GM21526 (cell line): ENCODE results near the gene NFIB.

ENCODE experiments used
- ATAC-seq: cut with Tn5 transposase; IDR thresholded peaks from one replicate; pipeline ENCODE4 v1.9.1; 2021; ENCODE audit warnings: moderate library complexity; ENCODE audit not compliant: unreplicated experiment, low FRiP score

Gene NFIB

DNA sequence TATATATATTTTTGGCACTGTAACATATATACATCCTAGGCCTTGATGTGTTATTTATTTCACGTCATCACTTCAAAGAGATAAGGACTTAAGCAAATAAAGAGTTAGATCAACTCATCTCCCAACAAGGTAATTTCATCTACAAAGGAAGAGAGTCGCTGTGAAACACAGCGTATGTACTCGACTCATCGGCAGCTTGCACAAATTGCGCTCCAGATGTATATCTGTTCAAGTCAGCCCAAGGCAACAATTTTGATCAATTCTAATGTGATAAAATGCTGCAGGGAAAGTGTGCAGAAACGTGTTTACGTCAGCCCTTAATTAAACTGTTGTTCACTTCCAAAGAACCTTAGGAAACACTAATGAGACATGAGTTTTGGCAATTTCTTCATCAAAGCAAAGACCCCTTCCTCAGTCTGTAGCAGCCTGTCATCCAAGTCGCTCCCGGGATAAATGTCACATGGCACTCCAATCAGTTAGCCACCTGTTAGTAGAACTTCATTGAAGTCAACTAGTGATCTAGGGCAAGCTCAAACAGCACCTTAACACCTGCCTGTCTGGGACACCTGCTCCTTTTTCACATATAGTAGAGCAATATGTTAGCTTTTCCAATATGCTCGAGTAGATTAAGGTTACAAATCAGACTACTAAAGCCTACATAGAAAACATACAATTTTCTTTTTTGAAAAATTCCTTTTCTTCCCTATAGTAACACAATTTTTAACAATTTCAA is 182.4 kb downstream of the NFIB start:
- no peak for ATAC-seq

DNA sequence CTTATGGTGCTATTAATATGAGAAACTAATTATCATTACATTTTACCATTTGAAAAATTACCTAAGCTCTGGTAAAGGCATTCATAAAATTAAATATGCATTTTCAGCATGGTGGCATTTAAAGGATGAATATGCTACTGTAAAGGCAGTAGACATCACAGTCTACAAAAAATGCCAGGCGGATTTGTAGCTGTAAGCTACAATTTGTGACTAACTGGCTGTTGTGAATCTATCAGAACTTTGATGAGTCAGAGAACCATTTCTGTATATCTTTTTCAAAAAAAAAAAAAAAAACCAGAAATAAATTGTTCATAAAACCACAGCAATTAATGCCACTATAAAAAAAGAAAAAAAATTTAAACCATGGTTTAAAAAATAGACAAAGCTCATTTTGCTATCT is 186.3 kb downstream of the NFIB start:
- ATAC-seq: no peak

- no peak for ATAC-seq
These were observed 194.0 kb downstream of the NFIB start for GRCh38 chr9:14119694-14120514.

- ATAC-seq: no peak
These were observed 201.7 kb downstream of the NFIB start for GRCh38 chr9:14112226-14112625.

- ATAC-seq: no peak
These were observed 202.2 kb downstream of the NFIB start for GRCh38 chr9:14111696-14112095.

DNA sequence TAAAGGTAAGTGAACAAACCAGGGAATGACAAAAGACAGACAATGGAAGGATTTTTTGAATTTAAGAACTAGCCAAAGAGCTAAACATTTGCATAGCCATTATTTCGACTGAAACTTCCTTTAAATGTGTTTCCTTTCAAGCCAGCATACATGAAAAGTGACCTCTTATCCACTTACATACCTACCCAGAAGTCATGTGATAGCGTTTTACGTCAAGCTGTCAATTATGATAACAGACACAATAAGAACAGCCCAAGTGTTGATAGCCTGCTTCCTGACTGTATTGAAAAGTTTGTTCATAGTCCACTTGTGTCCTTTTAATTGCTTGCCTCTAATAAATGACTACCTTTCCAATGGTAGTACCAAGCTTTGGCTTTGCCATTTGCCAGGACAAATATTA is 206.0 kb downstream of the NFIB start:
- ATAC-seq: no peak

DNA sequence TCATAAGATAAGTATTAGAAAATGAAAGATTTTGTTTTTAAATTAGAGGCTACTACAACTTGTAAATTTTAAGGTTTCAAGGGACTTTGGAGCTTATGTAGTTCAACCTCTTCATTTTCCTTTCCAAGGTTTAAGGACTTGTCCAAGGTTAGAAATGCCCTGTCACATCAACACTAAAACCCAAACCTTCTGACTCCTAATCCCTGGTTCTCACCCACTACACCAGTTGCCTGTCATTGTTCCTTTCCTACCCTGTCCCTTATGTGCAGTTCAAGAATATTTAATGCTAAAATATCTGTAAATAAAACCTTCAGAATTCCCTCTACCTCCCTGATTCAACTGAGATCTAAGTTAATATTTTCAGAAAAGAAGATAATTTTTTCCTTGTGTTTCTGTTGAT is 206.4 kb downstream of the NFIB start:
- no peak for ATAC-seq

DNA sequence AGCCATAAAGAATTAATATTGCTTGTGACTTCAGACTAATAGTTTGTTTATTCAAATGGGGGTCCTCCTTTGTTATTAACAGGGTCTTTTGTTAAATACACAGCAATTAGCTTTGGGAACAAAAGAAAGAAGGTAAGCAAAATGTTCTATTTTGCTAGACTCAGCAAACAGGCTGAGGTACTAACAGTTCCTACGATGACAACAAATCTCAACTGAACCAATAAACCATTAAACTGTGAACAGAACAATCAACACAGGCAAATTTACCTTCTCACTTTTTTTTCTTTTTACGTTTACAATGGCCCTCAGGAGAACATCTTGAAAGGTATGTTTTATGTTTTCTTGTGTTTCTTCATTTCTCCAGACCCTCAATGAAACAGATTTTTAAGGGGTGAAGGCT is 207.2 kb downstream of the NFIB start:
- no peak for ATAC-seq

GRCh38 chr9:14104496-14104895 is 209.4 kb downstream of the NFIB start:
- ATAC-seq: no peak

GRCh38 chr9:14103115-14103514 is 210.8 kb downstream of the NFIB start:
- no peak for ATAC-seq

GRCh38 chr9:14099737-14100136 is 214.2 kb downstream of the NFIB start:
- no peak for ATAC-seq

DNA sequence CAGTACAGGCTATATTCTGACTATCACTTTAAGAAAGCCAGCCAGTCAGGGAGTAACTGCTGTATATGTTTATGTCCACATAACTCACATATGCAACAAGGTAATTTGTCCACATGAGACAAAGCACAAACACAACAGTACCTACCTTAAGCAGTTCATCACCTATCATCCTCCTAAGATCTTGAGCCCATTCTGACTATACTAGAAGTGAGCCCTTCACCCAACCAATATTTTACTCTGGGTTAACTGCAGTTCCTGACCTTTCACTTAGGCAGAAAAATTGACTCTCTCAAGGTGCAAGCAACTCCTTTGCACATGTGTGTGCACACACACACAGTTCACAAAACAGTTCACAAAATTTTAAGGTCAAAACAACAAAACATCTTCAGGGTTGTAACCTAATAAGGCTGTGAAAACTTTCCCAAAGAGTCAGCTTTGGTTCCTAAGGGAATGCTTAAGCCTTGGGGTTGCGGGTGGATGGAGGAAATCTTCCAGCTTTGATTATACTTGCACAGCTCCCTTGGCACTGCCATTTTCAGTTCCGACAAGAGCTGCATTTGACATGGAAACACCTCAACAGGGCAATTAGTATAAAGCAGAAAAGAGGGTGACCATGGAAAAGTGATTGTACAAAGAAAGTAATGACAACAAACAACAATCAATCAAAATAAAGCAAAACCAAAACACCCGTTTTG is 215.3 kb downstream of the NFIB start:
- no peak for ATAC-seq

DNA sequence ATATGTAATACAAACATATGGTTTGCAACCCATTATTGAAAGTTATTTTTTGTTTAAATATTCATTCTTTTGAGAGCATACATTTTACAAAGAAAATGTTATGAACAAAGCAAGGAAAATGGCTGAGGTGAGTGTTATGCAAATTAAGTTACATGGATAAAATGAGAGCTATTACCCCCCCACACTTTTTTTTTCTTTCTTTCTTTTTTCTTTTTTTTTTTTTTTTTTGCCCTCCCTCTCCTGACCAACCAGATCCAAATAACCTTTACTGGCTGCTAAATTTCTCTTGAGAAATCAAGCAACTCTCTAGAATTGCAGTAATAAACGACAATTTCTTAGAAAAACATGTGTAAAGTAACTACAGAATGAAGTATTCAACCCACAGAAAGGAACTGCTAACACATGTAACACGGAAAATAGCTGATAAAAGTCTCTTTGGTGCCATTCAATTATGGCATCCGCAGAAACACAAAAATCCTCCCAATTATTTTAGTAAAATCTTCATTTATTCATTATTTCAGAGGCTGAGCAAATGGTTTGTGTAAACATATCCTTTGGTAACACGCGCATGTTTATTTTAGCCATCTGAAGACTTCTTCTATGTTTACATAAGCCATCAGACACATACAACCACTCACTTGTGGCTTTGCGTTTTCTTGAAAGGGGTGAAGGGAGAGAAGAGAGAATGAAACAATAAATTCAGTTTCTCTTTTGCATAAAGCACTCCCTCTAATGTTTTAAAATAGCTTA is 216.1 kb downstream of the NFIB start:
- ATAC-seq: no peak

GRCh38 chr9:14097215-14097614 is 216.7 kb downstream of the NFIB start:
- ATAC-seq: no peak

GRCh38 chr9:14096258-14096922 is 217.6 kb downstream of the NFIB start:
- no peak for ATAC-seq

GRCh38 chr9:14095277-14095676 is 218.7 kb downstream of the NFIB start:
- ATAC-seq: no peak

GRCh38 chr9:14094491-14094890 is 219.4 kb downstream of the NFIB start:
- no peak for ATAC-seq

DNA sequence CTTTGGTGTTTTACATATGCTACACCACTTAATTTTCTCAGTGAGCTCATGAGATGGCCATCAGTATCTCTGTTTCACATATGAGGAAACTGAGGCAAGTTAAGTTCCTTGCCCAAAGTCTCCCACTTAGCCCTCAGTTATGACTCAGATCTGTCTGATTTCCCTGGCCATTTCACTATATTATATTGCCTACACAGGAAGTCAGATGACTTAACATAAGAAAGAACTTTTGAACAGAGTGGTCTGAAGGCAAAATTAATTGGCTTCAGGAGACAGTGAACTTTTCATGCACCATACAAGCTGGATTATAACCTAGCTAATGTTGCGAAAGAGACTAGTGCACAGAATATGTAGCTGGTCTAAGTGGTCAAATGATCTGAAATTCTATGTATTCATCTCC is 221.6 kb downstream of the NFIB start:
- no peak for ATAC-seq

- ATAC-seq: peak; percentile 68
These were observed 224.7 kb downstream of the NFIB start for GRCh38 chr9:14089051-14089803.
